IPS-11a (cell line): ENCODE data around the gene FUT1.
"Not testable (repeated sequence)": the region's sequence is repeated elsewhere in the genome, so short reads cannot be mapped to it uniquely, and the experiment has no call there.

Experiments used
- H3K4me3 ChIP-seq: one replicate; pipeline ENCODE4 v1.5.1; 2013; ENCODE audit warnings: low read depth, low read length, control low read depth

FUT1 gene

GRCh38 chr19:48718711-48719231 is 33.7 kb downstream of the FUT1 start:
- H3K4me3 ChIP-seq: no peak overlapping the region

GRCh38 chr19:48718106-48718505 is 34.3 kb downstream of the FUT1 start:
- not testable (repeated sequence) for H3K4me3 ChIP-seq

GRCh38 chr19:48716562-48717291 is 35.7 kb downstream of the FUT1 start:
- no peak overlapping the region for H3K4me3 ChIP-seq

GRCh38 chr19:48715681-48716171 is 36.7 kb downstream of the FUT1 start:
- H3K4me3 ChIP-seq: no peak overlapping the region

GRCh38 chr19:48714759-48715675 is 37.4 kb downstream of the FUT1 start:
- peak overlapping the region; percentile 24 for H3K4me3 ChIP-seq

- H3K4me3 ChIP-seq: peak overlapping the region; percentile 88
Observed at GRCh38 chr19:48713864-48714755, 38.3 kb downstream of the FUT1 start.

GRCh38 chr19:48713041-48713863 is 39.2 kb downstream of the FUT1 start:
- H3K4me3 ChIP-seq: peak overlapping the region; percentile 88

- H3K4me3 ChIP-seq: no peak overlapping the region
Observed at GRCh38 chr19:48711106-48711662, 41.3 kb downstream of the FUT1 start.

- H3K4me3 ChIP-seq: no peak overlapping the region
Observed at GRCh38 chr19:48708471-48708870, 44.0 kb downstream of the FUT1 start.

- H3K4me3 ChIP-seq: no peak overlapping the region
Observed at GRCh38 chr19:48705431-48705830, 47.0 kb downstream of the FUT1 start.

GRCh38 chr19:48703316-48703715 is 49.1 kb downstream of the FUT1 start:
- no peak overlapping the region for H3K4me3 ChIP-seq

- no peak overlapping the region for H3K4me3 ChIP-seq
Observed at GRCh38 chr19:48702701-48703100, 49.7 kb downstream of the FUT1 start.

- H3K4me3 ChIP-seq: no peak overlapping the region
Observed at GRCh38 chr19:48698046-48698445, 54.4 kb downstream of the FUT1 start.
